HepG2 (cell line): ENCODE data around the gene SCN8A. TPM values are rescaled to one million over a fixed set of nuclear protein-coding genes. Genes with fewer than 3 reads are reported as not detected.

Experiments
- ATAC-seq: fragments of 200-7000 bp; cut with Tn5 transposase; 3 replicates; pipeline ENCODE4 v1.9.1; 2020; ENCODE audit warnings: mild to moderate bottlenecking, moderate library complexity
- BruUV-seq: library from RNA; stranded (reverse); fragments of 400-500 nt; replicated peaks from 2 replicates; lab custom pipeline; 2021; lab: Mats Ljungman, UMichigan
- CTCF ChIA-PET: fragments of 300-600 bp; formaldehyde crosslinking; extraction: SDS; loops from one replicate; lab custom pipeline; 2021; ENCODE audit warnings: low total read pairs, inconsistent platforms, low intra/inter-chr PET ratio; lab: Yijun Ruan, JAX
- POLR2A ChIA-PET: fragments of 350-600 bp; sonication (Branson Sonifier 250); formaldehyde crosslinking; loops from one replicate; lab custom pipeline; 2020; ENCODE audit warnings: antibody characterized with exemption, inconsistent platforms; lab: Yijun Ruan, JAX
- DNase-seq: peaks from one replicate; pipeline ENCODE4 v3.0.0-alpha.2; 2015; ENCODE audit warnings: low spot score
- FAIRE-seq: peaks from 3 replicates; lab custom pipeline; 2011; peaks lifted over from hg19 to GRCh38; lab: Jason Lieb, UNC
- H2AFZ ChIP-seq: one replicate; pipeline ENCODE4 v1.6.1; 2011; ENCODE audit warnings: low read length, inconsistent platforms
- H3K27ac ChIP-seq: fragments of 300-600 bp; 3 replicates; pipeline ENCODE4 v1.8.0; 2011; ENCODE audit warnings: mixed run types, mild to moderate bottlenecking, mixed read lengths, low read length, inconsistent platforms; ENCODE audit not compliant: insufficient read depth; ENCODE audit errors: extremely low read length
- H3K27me3 ChIP-seq, 2 experiments: fragments of 200-600 bp in 1 of 2; 2 replicates in 1 of 2; 3 replicates in 1 of 2; pipeline versions ENCODE4 v1.6.0 to v1.8.0; 2011; ENCODE audit warnings: low read length in 2 of 2, mild to moderate bottlenecking in 2 of 2, moderate library complexity in 2 of 2, inconsistent platforms in 1 of 2; ENCODE audit not compliant: insufficient read depth in 2 of 2, control insufficient read depth in 1 of 2
- H3K36me3 ChIP-seq, 2 experiments: fragments of 200-600 bp in 1 of 2; replicated peaks in 1 of 2; 2 replicates in 1 of 2; 3 replicates in 1 of 2; pipeline versions ENCODE4 v1.5.1 to v1.8.0; 2011; ENCODE audit warnings: low read length in 2 of 2, inconsistent platforms in 1 of 2; ENCODE audit not compliant: insufficient read depth in 2 of 2, control insufficient read depth in 1 of 2
- H3K4me1 ChIP-seq: 2 replicates; pipeline ENCODE4 v1.5.1; 2012; ENCODE audit warnings: low read length, inconsistent platforms; ENCODE audit not compliant: insufficient read depth
- H3K4me2 ChIP-seq: 2 replicates; pipeline ENCODE4 v1.6.0; 2011; ENCODE audit warnings: low read depth, low read length, inconsistent platforms
- H3K4me3 ChIP-seq, 3 experiments: fragments of 200-600 bp in 1 of 3; sonication (generic), shearing (Covaris generic) in 1 of 3; replicated peaks in 1 of 3; 2 replicates each; pipeline ENCODE4 v1.5.1; 2011 to 2016; ENCODE audit warnings: low read length in 3 of 3, inconsistent platforms in 2 of 3, low read depth in 2 of 3, mild to moderate bottlenecking in 2 of 3, control low read depth in 1 of 3, mixed read lengths in 1 of 3; ENCODE audit not compliant: insufficient read depth in 1 of 3
- H3K79me2 ChIP-seq: one replicate; pipeline ENCODE4 v1.6.1; 2011; ENCODE audit warnings: low read length, inconsistent platforms; ENCODE audit not compliant: insufficient read depth
- H3K9ac ChIP-seq: 2 replicates; pipeline ENCODE4 v1.6.0; 2011; ENCODE audit warnings: mild to moderate bottlenecking, low read depth, low read length, inconsistent platforms; ENCODE audit not compliant: insufficient read depth
- H3K9me3 ChIP-seq: 2 replicates; pipeline ENCODE4 v1.5.1; 2012; ENCODE audit warnings: mild to moderate bottlenecking, low read length
- H4K20me1 ChIP-seq: 2 replicates; pipeline ENCODE4 v1.6.0; 2011; ENCODE audit warnings: inconsistent platforms, mild to moderate bottlenecking, low read length, moderate library complexity; ENCODE audit not compliant: insufficient read depth
- ATF7 ChIP-seq, 2 experiments: fragments of 450-650 bp in 1 of 2; sonication (generic) in 1 of 2; formaldehyde crosslinking in 1 of 2; IDR thresholded peaks; 2 replicates each; pipeline versions ENCODE4 v1.4.0 to v1.6.1; 2016 to 2020; ENCODE audit warnings: antibody characterized with exemption in 1 of 2, mild to moderate bottlenecking in 1 of 2, missing genetic modification reagents in 1 of 2
- CREB1 ChIP-seq, 2 experiments: fragments of 450-650 bp in 1 of 2; IDR thresholded peaks; 2 replicates each; pipeline ENCODE4 v1.6.1; 2016 to 2017; ENCODE audit warnings: control low read depth in 1 of 2, mild to moderate bottlenecking in 1 of 2, missing compliant biosample characterization in 1 of 2, missing genetic modification characterization in 1 of 2
- ELK4 ChIP-seq: sonication (generic); formaldehyde crosslinking; IDR thresholded peaks from 2 replicates; pipeline ENCODE4 v1.9.0; 2021; ENCODE audit warnings: missing genetic modification reagents, borderline replicate concordance
- KDM5A ChIP-seq: fragments of 200-600 bp; sonication (generic); IDR thresholded peaks from 2 replicates; pipeline ENCODE4 v1.7.0; 2018; ENCODE audit warnings: antibody characterized with exemption, mild to moderate bottlenecking, low read length, borderline replicate concordance
- MYNN ChIP-seq: sonication (generic); formaldehyde crosslinking; IDR thresholded peaks from 2 replicates; pipeline ENCODE4 v1.4.0; 2020; ENCODE audit warnings: mild to moderate bottlenecking, low read depth, missing genetic modification reagents
- RAD51 ChIP-seq: fragments of 450-650 bp; IDR thresholded peaks from 2 replicates; pipeline ENCODE4 v1.6.1; 2016; ENCODE audit warnings: borderline replicate concordance
- RFX1 ChIP-seq: fragments of 450-650 bp; IDR thresholded peaks from 2 replicates; pipeline ENCODE4 v1.6.1; 2017
- SMC3 ChIP-seq: IDR thresholded peaks from 2 replicates; pipeline ENCODE4 v1.6.1; 2011; ENCODE audit warnings: low read length, improper control_type of control experiment
- TRIM24 ChIP-seq: sonication (generic); formaldehyde crosslinking; IDR thresholded peaks from 2 replicates; pipeline ENCODE4 v1.8.0; 2022; ENCODE audit warnings: mild to moderate bottlenecking, missing genetic modification reagents
- ZNF644 ChIP-seq: IDR thresholded peaks from 2 replicates; pipeline ENCODE4 v1.6.1; 2016; ENCODE audit warnings: low read depth
- WGBS: methylation state at CpG from one replicate; pipeline ENCODE4 v1.1.6; 2017; ENCODE audit warnings: low lambda C conversion rate; 5-methylcytosine and 5-hydroxymethylcytosine counted together
- in situ Hi-C: cut with HindIII; loops from 2 replicates; pipeline ENCODE4 v1.10.0; 2017; ENCODE audit warnings: low pct_unique_long_range_greater_than_20kb; ENCODE audit not compliant: extremely low pct_ligation_motif_present
- intact Hi-C: fragments of 100-400 bp; cut with micrococcal nuclease; formaldehyde crosslinking; loops from one replicate; pipeline ENCODE4 v1.10.0; 2022; ENCODE audit not compliant: unreplicated experiment
- polyA plus RNA-seq, 8 experiments: library from polyadenylated mRNA; depleted of rRNA in 3 of 8; stranded (reverse) in 7 of 8; unstranded in 1 of 8; fragments of >200 nt; fragmentation: Illumina TruSeq in 4 of 8; extraction: Trizol in 4 of 8; gene quantifications; 2 replicates each; pipeline versions ENCODE4 v1.2.1 to v1.2.3, GENCODE V29; 2011 to 2016; ENCODE audit warnings: low read depth in 4 of 8, missing spikeins in 1 of 8, mixed read lengths in 1 of 8; ENCODE audit not compliant: insufficient read depth in 1 of 8
- total RNA-seq, 5 experiments: library from RNA; depleted of rRNA; stranded (reverse); fragments of >200 nt; fragmentation: Illumina TruSeq; extraction: Trizol; gene quantifications; 2 replicates each; pipeline ENCODE4 v1.2.3, GENCODE V29; 2016; ENCODE audit warnings: low read depth in 1 of 5

Gene SCN8A
- total and polyA plus RNA-seq, 2 of the 13 experiments (the other 11 are each of a cell fraction or from before 2014, with no cell fraction given) = 0.57 to 1.4 TPM

DNA sequence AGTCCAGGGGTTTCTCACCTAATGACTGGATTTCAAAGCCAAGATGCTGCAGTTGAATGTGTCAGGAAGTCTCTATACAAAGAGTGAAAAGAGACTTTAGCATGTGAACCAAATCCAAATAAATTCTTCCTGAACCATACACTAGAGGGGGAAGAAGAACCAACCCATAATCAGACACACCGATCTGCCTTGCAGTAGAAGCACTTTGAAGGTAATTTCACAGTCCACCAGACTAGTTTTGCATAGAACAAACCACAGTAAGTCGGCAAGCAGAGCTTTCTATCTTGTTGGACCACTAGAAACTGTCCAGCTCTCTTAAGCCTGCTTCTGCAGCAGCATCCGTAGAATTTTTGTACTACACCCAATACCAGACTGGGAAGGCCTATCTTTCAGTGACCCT lies 218.2 kb downstream of the SCN8A start (continued):
- TF ChIP-seq KDM5A (no peak), RFX1 (no peak), TRIM24 (no peak), ELK4 (CRISPR knock-in tag) (no peak), ZNF644 (CRISPR knock-in tag) (no peak)

DNA sequence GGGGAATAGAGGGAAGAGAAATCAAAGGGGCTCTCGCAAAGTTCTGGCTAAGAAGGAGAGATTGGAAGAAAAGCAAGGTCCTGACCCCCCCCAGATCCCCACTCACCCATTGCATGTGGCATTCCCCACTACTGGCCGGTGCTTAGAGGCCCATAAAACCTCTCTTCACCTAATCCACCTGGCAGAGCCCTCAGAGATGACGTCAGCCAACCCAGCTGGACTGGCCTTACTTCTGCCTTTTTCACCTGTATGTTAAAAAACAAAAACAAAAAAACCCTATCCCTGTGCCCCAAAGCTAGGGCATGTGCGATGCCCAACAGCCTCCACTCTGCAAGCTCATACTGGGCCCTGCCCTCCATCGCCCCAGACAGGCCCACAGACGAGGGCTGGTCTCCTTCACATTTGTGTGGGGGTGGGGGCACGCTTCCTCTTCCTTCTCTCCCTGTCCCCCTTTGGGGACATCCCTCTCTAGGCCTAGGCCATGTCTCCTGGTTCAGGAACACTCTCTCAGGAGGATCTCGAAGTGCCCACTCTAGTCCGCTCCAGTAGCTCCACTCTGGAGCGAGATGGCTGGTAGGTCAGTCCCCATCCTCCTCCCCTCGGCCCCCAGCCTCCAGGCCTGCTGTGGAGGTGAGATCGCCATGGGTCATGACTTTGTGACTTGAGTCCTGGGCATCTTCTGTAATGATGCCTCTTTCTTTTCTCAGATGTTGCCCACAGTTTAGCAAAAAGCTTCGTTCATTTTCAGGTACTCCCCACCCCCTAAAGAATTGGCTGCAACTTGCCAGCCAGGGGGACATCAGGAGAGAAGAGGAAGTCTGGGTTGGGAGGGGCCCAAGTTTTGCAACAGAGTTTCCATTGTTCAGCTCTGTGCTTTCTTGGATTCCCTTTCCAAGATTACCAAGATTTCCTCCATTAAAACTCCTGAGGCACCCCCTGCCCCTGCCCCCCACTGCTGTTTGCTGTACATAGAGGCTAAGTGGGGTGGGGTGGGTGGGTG lies 220.5 kb downstream of the SCN8A start:
- WGBS = 30% methylated on average over 9 of the region's 13 CpGs

More for the DNA sequence above, 220.5 kb downstream of the SCN8A start:
- DNase-seq (no peak), ATAC-seq (no peak), FAIRE-seq (no peak)
- TF ChIP-seq MYNN (CRISPR knock-in tag) (no peak), ATF7 (IDR thresholded peaks at IDR 0.05) (peak; percentile 85), ATF7 (CRISPR knock-in tag; IDR thresholded peaks at IDR 0.05) (no peak), SMC3 (no peak), CREB1 (IDR thresholded peaks at IDR 0.05) (peak; percentile 79), CREB1 (CRISPR knock-in tag; IDR thresholded peaks at IDR 0.05) (no peak), RAD51 (no peak)
- Histone ChIP-seq H3K27me3 (0 out of 5 replicates have a peak, but pooled peaks cover 1 to 4% of the 10 kb centered on the region in 2 experiments), H2AFZ (no peak overlapping the region), H3K27ac (no peak overlapping the region), H3K4me1 (peaks cover 11% of the 10 kb centered on the region; the same call in 1 of the 2 replicates), H4K20me1 (no peaks in the 10 kb centered on the region), H3K9ac (no peak overlapping the region), H3K79me2 (no peaks in the 10 kb centered on the region), H3K4me2 (no peak overlapping the region), H3K36me3 (no peaks in the 10 kb centered on the region), H3K4me3 (no peak overlapping the region), H3K9me3 (no peaks in the 10 kb centered on the region)
- CTCF ChIA-PET = no interaction called here
- in situ Hi-C loops (loop anchor here (10.0 kb wide), 1 partner anchor 277 kb away; no protein-coding TSS in a partner anchor), intact Hi-C loops (loop anchor here (5.0 kb wide), 2 partner anchors 279 to 389 kb away; partner anchors contain the start of gene SLC4A8)
- POLR2A ChIA-PET = no interaction called here
- no TSS peak for BruUV-seq
